Peyer's patch (tissue), 4 donors: ENCODE results near the gene TP53AIP1.

ENCODE experiments used
- CTCF ChIP-seq, 6 experiments: fragments of 450-650 bp in 4 of 6; fragments of 200-600 bp in 2 of 6; sonication (generic) in 1 of 6; IDR thresholded peaks; one replicate each; pipeline ENCODE4 v1.5.1; 2017 to 2019; ENCODE audit warnings: antibody characterized with exemption in 6 of 6, mild to moderate bottlenecking in 3 of 6, moderate library complexity in 1 of 6
- POLR2A ChIP-seq, 2 donors: fragments of 450-650 bp; IDR thresholded peaks; one replicate each; pipeline ENCODE4 v1.5.1; 2017; ENCODE audit warnings: antibody characterized with exemption in 2 of 2, mild to moderate bottlenecking in 2 of 2, moderate library complexity in 2 of 2

- TF ChIP-seq CTCF (IDR thresholded peaks at IDR 0.05) (no peak), POLR2A (IDR thresholded peaks at IDR 0.05) (no peak)
Observed at GRCh38 chr11:128889657-128890213, 52.9 kb downstream of the TP53AIP1 start.
